Keratinocyte (primary cell): Measurements from ENCODE around the gene MYO16. TPM values are rescaled to one million over a fixed set of nuclear protein-coding genes. Genes with fewer than 3 reads are reported as not detected.
"Not testable (repeated sequence)": the region's sequence is repeated elsewhere in the genome, so short reads cannot be mapped to it uniquely, and the experiment has no call there.

Experiments used
- DNase-seq: peaks from one replicate; pipeline ENCODE4 v3.0.0-alpha.2; 2011; ENCODE audit warnings: low read depth, missing footprints, low spot score
- FAIRE-seq: peaks from 2 replicates; lab custom pipeline; 2011; peaks lifted over from hg19 to GRCh38; lab: Jason Lieb, UNC
- H2AFZ ChIP-seq: 2 replicates; pipeline ENCODE4 v1.6.0; 2012; ENCODE audit warnings: low read length, control low read depth, inconsistent platforms; ENCODE audit not compliant: control insufficient read depth
- H3K27ac ChIP-seq: 2 replicates; pipeline ENCODE4 v1.5.1; 2011; ENCODE audit warnings: low read length; ENCODE audit not compliant: control insufficient read depth, insufficient read depth
- H3K27me3 ChIP-seq: 3 replicates; pipeline ENCODE4 v1.6.0; 2011; ENCODE audit warnings: low read length; ENCODE audit not compliant: control insufficient read depth, insufficient read depth; ENCODE audit errors: extremely low read depth
- H3K36me3 ChIP-seq, 2 experiments: 2 replicates in 1 of 2; 3 replicates in 1 of 2; pipeline ENCODE4 v1.5.1; 2011; ENCODE audit warnings: low read length in 2 of 2, mild to moderate bottlenecking in 1 of 2; ENCODE audit not compliant: control insufficient read depth in 2 of 2, insufficient read depth in 2 of 2; ENCODE audit errors: extremely low read depth in 1 of 2
- H3K4me1 ChIP-seq: 3 replicates; pipeline ENCODE4 v1.5.1; 2011; ENCODE audit warnings: low read length; ENCODE audit not compliant: control insufficient read depth, insufficient read depth; ENCODE audit errors: extremely low read depth
- H3K4me2 ChIP-seq: 3 replicates; pipeline ENCODE4 v1.6.0; 2011; ENCODE audit warnings: low read depth, low read length; ENCODE audit not compliant: control insufficient read depth, insufficient read depth; ENCODE audit errors: extremely low read depth
- H3K4me3 ChIP-seq, 3 experiments: fragments of 200-600 bp in 1 of 3; sonication (generic) in 1 of 3; 2 replicates in 2 of 3; 3 replicates in 1 of 3; pipeline ENCODE4 v1.5.1; 2011 to 2016; ENCODE audit warnings: low read length in 3 of 3, mild to moderate bottlenecking in 3 of 3, control low read depth in 2 of 3, inconsistent platforms in 1 of 3, low read depth in 1 of 3, mixed read lengths in 1 of 3, mixed run types in 1 of 3, moderate library complexity in 1 of 3; ENCODE audit not compliant: control insufficient read depth in 2 of 3, insufficient read depth in 2 of 3; ENCODE audit errors: extremely low read depth in 1 of 3
- H3K79me2 ChIP-seq: 2 replicates; pipeline ENCODE4 v1.6.0; 2012; ENCODE audit warnings: low read length; ENCODE audit not compliant: control insufficient read depth, insufficient read depth
- H3K9ac ChIP-seq: 3 replicates; pipeline ENCODE4 v1.6.0; 2011; ENCODE audit warnings: low read length; ENCODE audit not compliant: control insufficient read depth, insufficient read depth; ENCODE audit errors: extremely low read depth
- H3K9me1 ChIP-seq: 3 replicates; pipeline ENCODE4 v1.6.0; 2011; ENCODE audit warnings: low read length; ENCODE audit not compliant: control insufficient read depth, insufficient read depth; ENCODE audit errors: extremely low read depth
- H3K9me3 ChIP-seq: 2 replicates; pipeline ENCODE4 v1.5.1; 2012; ENCODE audit warnings: low read depth, low read length; ENCODE audit not compliant: control insufficient read depth
- H4K20me1 ChIP-seq: 3 replicates; pipeline ENCODE4 v1.6.0; 2011; ENCODE audit warnings: low read length; ENCODE audit not compliant: control insufficient read depth, insufficient read depth; ENCODE audit errors: extremely low read depth
- EZH2 ChIP-seq: IDR thresholded peaks from one replicate; pipeline ENCODE4 v1.6.1; 2012; ENCODE audit warnings: inconsistent platforms, mild to moderate bottlenecking, low read length, moderate library complexity
- dilution Hi-C: fragments of 300-500 bp; cut with MboI; formaldehyde crosslinking; loops from one replicate; pipeline ENCODE4 v1.7.0; 2020; ENCODE audit warnings: low sequenced_read_pairs; ENCODE audit not compliant: extremely low pct_ligation_motif_present
- polyA plus RNA-seq, 5 experiments: library from polyadenylated mRNA; depleted of rRNA in 3 of 5; stranded (reverse) in 3 of 5; stranded (forward) in 1 of 5; unstranded in 1 of 5; fragments of >200 nt; gene quantifications; 1 replicate in 1 of 5; 2 replicates in 3 of 5; 3 replicates in 1 of 5; pipeline versions ENCODE4 v1.2.1 to v1.2.3, GENCODE V29; 2011 to 2012; ENCODE audit warnings: missing spikeins in 2 of 5, low read depth in 1 of 5, low replicate concordance in 1 of 5
- TF ChIP-seq, protein P1 (sequence below), 3 experiments: IDR thresholded peaks in 1 of 3; conservative IDR thresholded peaks in 1 of 3; optimal IDR thresholded peaks in 1 of 3; 2 replicates in 2 of 3; 3 replicates in 1 of 3; pipeline versions ENCODE3 to v1.5.1; 2011; ENCODE audit warnings: low read length in 3 of 3, mild to moderate bottlenecking in 3 of 3, moderate library complexity in 2 of 3, control low read depth in 1 of 3, inconsistent platforms in 1 of 3; ENCODE audit not compliant: insufficient read depth in 2 of 3; ENCODE audit errors: extremely low read depth in 1 of 3

MYO16 gene
- polyA plus RNA-seq, 1 donor (not counting 4 experiments of a cell fraction or from before 2014, with no cell fraction given), result 0.08 TPM

DNA sequence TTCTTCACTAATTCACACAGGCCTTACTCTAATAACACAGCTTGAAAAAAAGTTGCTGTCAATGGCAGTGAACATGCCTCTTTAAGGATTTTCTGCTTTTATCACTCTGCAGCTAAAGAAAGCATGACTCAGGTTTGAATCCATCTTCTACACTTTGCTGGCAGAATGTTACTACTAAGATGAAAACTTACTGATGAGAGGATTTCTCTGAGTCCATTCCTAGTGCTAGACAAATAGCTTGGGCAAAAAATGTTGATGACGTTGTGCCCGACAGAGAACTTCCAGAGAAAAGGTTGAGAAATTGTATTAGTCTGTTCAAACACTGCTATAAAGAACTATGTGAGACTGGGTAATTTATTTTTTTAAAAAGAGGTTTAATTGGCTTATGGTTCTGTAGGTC lies 585.0 kb downstream of the MYO16 start:
- Histone ChIP-seq H3K9me1 (no peaks in the 10 kb centered on the region), H3K4me1 (peaks cover 13% of the 10 kb centered on the region), H3K4me2 (no peak overlapping the region), H3K9ac (no peak overlapping the region), H3K9me3 (no peaks in the 10 kb centered on the region), H3K4me3 (no peak overlapping the region), H3K27ac (no peak overlapping the region), H4K20me1 (no peaks in the 10 kb centered on the region), H3K79me2 (no peaks in the 10 kb centered on the region), H2AFZ (no peak overlapping the region), H3K27me3 (no peaks in the 10 kb centered on the region), H3K36me3 (no peaks in the 10 kb centered on the region)
- dilution Hi-C loops, result no loop called here
- FAIRE-seq, result peak; percentile 13
- DNase-seq, result no peak
- TF ChIP-seq EZH2, result no peak
- TF ChIP-seq, protein P1, sequence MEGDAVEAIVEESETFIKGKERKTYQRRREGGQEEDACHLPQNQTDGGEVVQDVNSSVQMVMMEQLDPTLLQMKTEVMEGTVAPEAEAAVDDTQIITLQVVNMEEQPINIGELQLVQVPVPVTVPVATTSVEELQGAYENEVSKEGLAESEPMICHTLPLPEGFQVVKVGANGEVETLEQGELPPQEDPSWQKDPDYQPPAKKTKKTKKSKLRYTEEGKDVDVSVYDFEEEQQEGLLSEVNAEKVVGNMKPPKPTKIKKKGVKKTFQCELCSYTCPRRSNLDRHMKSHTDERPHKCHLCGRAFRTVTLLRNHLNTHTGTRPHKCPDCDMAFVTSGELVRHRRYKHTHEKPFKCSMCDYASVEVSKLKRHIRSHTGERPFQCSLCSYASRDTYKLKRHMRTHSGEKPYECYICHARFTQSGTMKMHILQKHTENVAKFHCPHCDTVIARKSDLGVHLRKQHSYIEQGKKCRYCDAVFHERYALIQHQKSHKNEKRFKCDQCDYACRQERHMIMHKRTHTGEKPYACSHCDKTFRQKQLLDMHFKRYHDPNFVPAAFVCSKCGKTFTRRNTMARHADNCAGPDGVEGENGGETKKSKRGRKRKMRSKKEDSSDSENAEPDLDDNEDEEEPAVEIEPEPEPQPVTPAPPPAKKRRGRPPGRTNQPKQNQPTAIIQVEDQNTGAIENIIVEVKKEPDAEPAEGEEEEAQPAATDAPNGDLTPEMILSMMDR (optimal IDR thresholded peaks at IDR 0.05 in 1 of 3, IDR thresholded peaks at IDR 0.05 in 1 of 3, conservative IDR thresholded peaks at IDR 0.05 in 1 of 3; ENCODE audit: extremely low read depth in 1 of 3, insufficient read depth in 2 of 3, low read length in 3 of 3), result no peak

DNA sequence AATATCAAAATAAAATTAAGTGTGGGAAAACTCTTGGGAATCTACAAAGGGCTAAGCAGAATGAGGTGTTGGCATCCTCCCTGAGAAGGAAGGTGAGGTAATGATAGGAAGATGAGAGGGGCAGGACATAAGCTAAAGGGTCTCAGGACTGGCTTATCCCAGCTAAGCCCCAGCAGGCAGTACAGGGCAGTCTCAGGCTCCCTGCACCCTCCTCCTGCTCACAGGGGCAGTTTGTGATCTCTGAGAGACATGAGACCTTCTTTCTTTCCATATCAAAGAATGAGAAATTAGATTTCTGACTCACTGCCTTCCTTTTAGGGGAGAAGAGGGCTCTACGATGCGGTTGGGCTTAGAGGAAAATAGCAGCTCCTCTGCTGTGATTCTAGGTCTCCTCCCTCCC lies 586.0 kb downstream of the MYO16 start:
- H3K4me1 ChIP-seq, result peaks cover 13% of the 10 kb centered on the region
- H3K9me3 ChIP-seq, result peaks cover 1% of the 10 kb centered on the region
- no peaks in the 10 kb centered on the region for H4K20me1 ChIP-seq
- H3K79me2 ChIP-seq, result no peaks in the 10 kb centered on the region
- H3K36me3 ChIP-seq, result no peaks in the 10 kb centered on the region
- H2AFZ ChIP-seq, result no peak overlapping the region
- no peaks in the 10 kb centered on the region for H3K9me1 ChIP-seq
- DNase-seq, result no peak
- FAIRE-seq, result no peak
- H3K27me3 ChIP-seq, result no peaks in the 10 kb centered on the region
- TF ChIP-seq EZH2, result no peak
- TF ChIP-seq, protein P1 (optimal IDR thresholded peaks at IDR 0.05 in 1 of 3, IDR thresholded peaks at IDR 0.05 in 1 of 3, conservative IDR thresholded peaks at IDR 0.05 in 1 of 3; ENCODE audit: extremely low read depth in 1 of 3, insufficient read depth in 2 of 3, low read length in 3 of 3), result no peak
- dilution Hi-C loops, result no loop called here
- no peak overlapping the region for H3K4me2 ChIP-seq
- no peak overlapping the region for H3K4me3 ChIP-seq
- no peak overlapping the region for H3K27ac ChIP-seq
- H3K9ac ChIP-seq, result no peak overlapping the region

DNA sequence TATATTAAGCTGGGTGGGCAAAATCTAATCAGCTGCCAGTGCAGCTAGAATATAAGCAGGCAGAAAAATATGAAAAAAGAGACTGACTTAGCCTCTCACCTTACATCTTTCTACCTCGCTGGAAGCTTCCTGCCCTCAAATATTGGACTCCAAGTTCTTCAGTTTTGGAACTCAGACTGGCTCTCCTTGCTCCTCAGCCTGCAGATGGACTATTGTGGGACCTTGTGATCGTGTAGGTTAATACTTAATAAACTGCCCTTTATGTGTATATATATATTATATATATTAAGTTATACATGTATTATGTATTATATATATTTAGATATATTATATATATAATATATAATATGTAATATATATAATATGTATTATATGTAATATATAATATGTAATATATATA lies 588.1 kb downstream of the MYO16 start:
- H3K9ac ChIP-seq, dilution Hi-C loops, H3K27me3 ChIP-seq, H3K4me1 ChIP-seq, H4K20me1 ChIP-seq, H3K4me3 ChIP-seq, H2AFZ ChIP-seq, H3K9me3 ChIP-seq, H3K9me1 ChIP-seq, H3K4me2 ChIP-seq, H3K27ac ChIP-seq, H3K36me3 ChIP-seq, FAIRE-seq, H3K79me2 ChIP-seq, DNase-seq: not testable (repeated sequence)
